Superior temporal gyrus (tissue), 1 donor: ENCODE data around the gene LTB4R2.
A peak's percentile ranks its signal among the peaks of the same experiment; 100 is the strongest.
"Not testable (repeated sequence)": the region's sequence is repeated elsewhere in the genome, so short reads cannot be mapped to it uniquely, and the experiment has no call there.

Experiments used
- DNase-seq: peaks from one replicate; pipeline ENCODE4 v3.0.0-alpha.2; 2016; ENCODE audit errors: extremely low spot score

Gene LTB4R2

DNA sequence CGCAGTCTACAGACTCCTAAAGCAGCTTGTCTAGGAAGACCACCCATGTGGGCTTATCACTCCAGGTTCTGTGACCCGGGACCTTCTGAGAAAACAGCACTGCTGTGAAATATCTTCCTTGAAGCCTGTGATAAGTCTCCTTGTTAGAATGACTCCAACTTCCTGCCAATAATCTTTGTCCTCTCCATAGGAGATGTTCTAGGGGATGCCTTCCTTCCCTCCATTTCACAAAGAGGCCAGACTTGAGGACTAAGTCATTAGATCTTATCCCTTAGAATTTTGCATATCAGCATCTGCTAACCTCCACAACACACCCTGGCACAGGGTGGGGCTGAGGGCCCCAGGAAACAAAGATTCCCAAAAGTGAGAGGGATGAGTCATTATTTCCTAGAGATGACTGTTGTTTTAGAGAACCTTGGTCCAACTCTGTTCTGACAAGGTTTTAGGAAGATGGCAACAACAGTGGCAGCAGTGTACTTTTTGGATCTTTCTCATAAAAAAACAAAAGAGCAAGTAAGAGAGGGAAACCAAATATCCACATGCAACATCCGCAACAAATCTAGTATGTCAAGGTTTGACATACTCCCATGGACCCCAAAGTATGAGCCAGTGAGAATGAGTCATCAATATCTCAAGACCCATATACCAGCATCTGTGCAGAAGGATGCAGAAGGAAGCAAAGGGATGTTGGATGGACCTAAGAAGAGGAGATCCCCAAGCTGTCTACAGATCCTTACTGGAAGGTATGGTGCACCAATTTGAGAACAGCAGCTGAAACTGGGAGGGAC lies 7.4 kb downstream of the LTB4R2 start:
- DNase-seq, result no peak

GRCh38 chr14:24321212-24321975 lies 11.5 kb downstream of the LTB4R2 start:
- DNase-seq, result no peak

DNA sequence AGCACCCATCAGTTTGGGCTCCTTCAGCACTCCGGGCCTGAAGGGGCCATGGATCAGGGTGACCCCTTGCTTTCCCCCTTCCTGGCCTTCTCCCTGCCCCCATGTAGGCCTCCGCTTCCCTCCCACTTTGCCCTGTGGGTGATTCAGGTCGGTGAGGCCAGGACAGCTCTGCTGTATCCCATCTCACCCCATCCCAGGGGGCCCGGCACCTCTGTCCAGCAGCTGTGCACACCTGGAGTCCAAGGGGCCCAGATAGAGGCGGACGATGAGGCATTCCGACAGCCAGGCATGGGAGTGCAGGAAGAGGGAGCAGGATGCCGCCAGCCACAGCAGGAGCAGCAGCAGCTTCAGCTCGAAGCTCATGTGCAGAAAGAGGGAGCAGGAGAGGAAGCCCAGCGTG lies 12.7 kb downstream of the LTB4R2 start:
- DNase-seq, result no peak

DNA sequence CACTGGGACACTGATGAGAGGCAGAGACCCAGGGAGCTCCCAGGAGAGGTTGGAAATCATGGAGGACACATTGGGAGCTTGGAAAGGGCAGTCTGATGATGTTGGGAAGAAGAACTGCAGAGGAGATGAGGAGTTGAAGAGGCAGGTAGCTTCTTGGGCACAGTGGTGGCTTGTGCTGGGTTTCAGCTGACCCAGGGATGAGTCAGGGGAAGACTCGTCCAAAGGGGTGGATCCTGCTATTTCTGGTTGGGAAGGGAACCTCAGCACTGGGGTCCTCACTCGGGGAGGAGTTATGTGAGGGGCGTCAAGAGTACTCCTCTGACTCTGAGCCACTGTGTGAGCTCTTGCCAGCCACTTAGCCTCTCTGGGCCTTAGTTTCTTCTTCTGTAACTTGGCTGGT lies 13.4 kb downstream of the LTB4R2 start:
- no peak for DNase-seq

GRCh38 chr14:24324024-24324423 lies 14.1 kb downstream of the LTB4R2 start:
- no peak for DNase-seq

- no peak for DNase-seq
Observed at GRCh38 chr14:24325041-24325530, 15.1 kb downstream of the LTB4R2 start.

GRCh38 chr14:24325963-24326362 lies 16.0 kb downstream of the LTB4R2 start:
- no peak for DNase-seq

GRCh38 chr14:24327303-24327702 lies 17.4 kb downstream of the LTB4R2 start:
- DNase-seq, result no peak

GRCh38 chr14:24327914-24328313 lies 18.0 kb downstream of the LTB4R2 start:
- not testable (repeated sequence) for DNase-seq

DNA sequence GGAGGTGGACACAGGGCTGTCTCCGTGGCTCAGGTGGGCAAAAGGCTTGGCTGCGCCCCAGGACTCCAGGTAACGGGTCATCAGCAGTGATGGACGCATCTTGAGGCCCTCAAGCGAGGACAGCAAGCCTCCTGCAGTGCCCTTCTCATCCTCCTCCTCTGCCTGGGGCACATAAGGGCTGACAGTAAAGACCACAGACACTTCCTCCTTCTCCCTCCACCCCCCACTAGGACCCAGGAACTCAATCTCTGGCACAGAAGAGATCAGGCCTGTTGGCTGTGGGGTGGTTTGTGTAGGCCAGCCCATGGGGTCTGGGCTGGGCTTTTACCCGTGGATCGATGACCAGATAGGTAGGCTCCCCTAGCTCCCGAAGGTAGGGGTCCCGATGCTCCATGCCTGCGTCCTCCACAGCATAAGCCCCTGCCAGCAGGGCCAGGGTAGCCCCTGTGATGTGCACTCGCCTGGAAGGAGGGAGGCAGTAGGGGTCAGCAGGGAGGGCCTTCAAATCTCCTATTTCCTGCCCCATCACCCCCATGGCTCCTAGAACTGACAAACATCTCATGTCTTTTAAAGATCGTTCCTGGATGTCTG lies 19.2 kb downstream of the LTB4R2 start:
- no peak for DNase-seq

DNA sequence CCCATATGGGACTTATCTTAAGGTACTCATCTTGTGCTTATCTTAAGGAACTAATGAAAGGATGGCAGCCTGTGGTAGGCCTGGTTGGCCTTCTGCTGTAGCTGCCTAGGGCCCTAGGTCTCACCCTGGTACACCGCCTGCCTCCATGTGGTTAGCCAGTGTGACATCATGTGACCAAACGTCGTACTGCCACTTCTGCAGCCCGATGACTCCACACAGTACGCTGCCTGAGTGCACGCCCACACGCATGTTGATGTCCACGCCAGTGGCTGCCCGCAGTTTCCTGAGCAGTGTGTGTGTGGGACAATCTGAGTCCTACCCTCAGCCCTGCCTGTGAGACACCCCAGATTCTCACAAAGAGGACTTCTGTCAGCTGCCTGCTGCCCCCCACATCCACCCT lies 19.8 kb downstream of the LTB4R2 start:
- no peak for DNase-seq

GRCh38 chr14:24330973-24331674 lies 21.2 kb downstream of the LTB4R2 start:
- DNase-seq, result no peak

GRCh38 chr14:24331731-24332267 lies 21.9 kb downstream of the LTB4R2 start:
- no peak for DNase-seq

- peak; percentile 73 for DNase-seq
Observed at GRCh38 chr14:24332268-24332993, 22.5 kb downstream of the LTB4R2 start.

DNA sequence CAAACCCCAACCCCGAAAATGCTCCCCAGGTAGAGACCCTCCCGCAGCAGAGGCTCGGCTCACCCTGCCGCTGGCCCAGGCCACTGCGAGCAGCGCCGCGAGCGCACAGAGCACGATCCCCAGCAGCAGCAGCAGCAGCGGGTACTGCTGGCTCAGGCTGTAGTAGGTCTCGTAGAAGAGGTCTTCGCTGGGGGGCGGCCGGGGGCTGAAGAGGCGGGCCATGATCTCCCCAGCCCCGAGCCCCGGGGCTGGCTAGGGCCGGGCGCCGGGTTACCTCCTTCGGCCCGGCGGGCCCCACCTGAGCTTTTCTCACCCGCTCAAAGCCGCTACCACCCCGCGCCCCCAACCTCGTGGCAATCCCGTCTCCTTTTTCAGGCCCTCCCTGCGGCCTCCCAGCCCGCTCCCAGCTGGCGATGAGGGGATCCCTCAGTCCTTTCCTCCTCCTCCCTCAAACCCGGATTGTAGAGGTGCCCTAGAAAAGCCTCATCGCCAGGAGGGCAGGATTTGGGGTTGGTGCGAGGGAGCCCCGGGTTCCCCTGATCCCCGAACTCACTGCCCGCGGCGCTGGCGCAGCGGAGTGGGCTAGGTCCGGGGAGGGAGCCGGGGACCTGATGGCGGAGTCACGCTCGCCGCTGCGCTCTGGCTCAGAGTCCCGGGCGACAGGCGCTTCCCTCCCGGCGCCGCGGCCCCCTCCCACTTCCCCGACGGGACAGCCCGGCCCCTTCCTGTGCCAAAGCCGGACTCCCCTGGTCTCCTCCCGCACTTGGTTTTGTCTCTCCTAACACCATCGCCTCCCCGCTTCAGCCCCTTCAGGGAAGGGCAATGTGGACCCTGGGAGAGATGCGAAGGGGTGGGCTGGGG lies 24.7 kb downstream of the LTB4R2 start, which contains the start of gene ADCY4:
ADCY4 (minus strand) TSS at position 641 of the 861 bp plus-strand sequence; CDS start at position 222, 419 bp downstream.
- no peak for DNase-seq

GRCh38 chr14:24335461-24336171 lies 25.7 kb downstream of the LTB4R2 start:
- no peak for DNase-seq

- DNase-seq, result no peak
Observed at GRCh38 chr14:24337144-24337823, 27.3 kb downstream of the LTB4R2 start.

- no peak for DNase-seq
Observed at GRCh38 chr14:24337824-24338175, 27.9 kb downstream of the LTB4R2 start.

GRCh38 chr14:24338843-24339242 lies 28.9 kb downstream of the LTB4R2 start:
- DNase-seq, result no peak
